Naive thymus-derived CD4-positive, alpha-beta T cell (primary cell): ENCODE data around the gene NANOS3. TPM values are rescaled to one million over a fixed set of nuclear protein-coding genes. Genes with fewer than 3 reads are reported as not detected.
A peak's percentile ranks its signal among the peaks of the same experiment; 100 is the strongest.

Experiments used
- ATAC-seq: fragments of 150-1000 bp; cut with Tn5 transposase; 2 replicates; pipeline ENCODE4 v1.10.0; 2021; ENCODE audit warnings: mild to moderate bottlenecking, moderate library complexity
- CTCF ChIA-PET: fragments of 350-600 bp; sonication (Branson Sonifier 250); formaldehyde crosslinking; loops from one replicate; lab custom pipeline; 2021; ENCODE audit warnings: antibody characterized with exemption; lab: Charles Lee
- POLR2A ChIA-PET: fragments of 350-600 bp; sonication (Branson Sonifier 250); formaldehyde crosslinking; loops from one replicate; lab custom pipeline; 2021; ENCODE audit warnings: antibody characterized with exemption, inconsistent platforms; lab: Charles Lee
- DNase-seq, 9 donors: peaks; one replicate each; pipeline versions ENCODE4 v3.0.0 to v3.0.0-alpha.2; 2020 to 2022; ENCODE audit warnings: mixed read lengths in 1 of 9
- H3K27ac ChIP-seq: one replicate; pipeline ENCODE4 v1.7.0; 2013; ENCODE audit warnings: mild to moderate bottlenecking, low read depth, low read length, moderate library complexity
- H3K27me3 ChIP-seq, 2 donors: one replicate each; pipeline ENCODE4 v1.7.0; 2013; ENCODE audit warnings: low read length in 2 of 2, mild to moderate bottlenecking in 2 of 2, moderate library complexity in 2 of 2; ENCODE audit not compliant: control insufficient read depth in 2 of 2, insufficient read depth in 2 of 2
- H3K36me3 ChIP-seq, 3 experiments: 1 replicate in 2 of 3; 2 replicates in 1 of 3; pipeline ENCODE4 v1.7.0; 2013; ENCODE audit warnings: low read length in 3 of 3, mild to moderate bottlenecking in 3 of 3, moderate library complexity in 1 of 3; ENCODE audit not compliant: insufficient read depth in 3 of 3, control insufficient read depth in 2 of 3
- H3K4me1 ChIP-seq, 2 donors: one replicate each; pipeline ENCODE4 v1.7.0; 2013; ENCODE audit warnings: low read length in 2 of 2, mild to moderate bottlenecking in 2 of 2, moderate library complexity in 1 of 2; ENCODE audit not compliant: control insufficient read depth in 2 of 2, insufficient read depth in 2 of 2
- H3K4me3 ChIP-seq: 2 replicates; pipeline ENCODE4 v1.7.0; 2013; ENCODE audit warnings: mild to moderate bottlenecking, low read length
- H3K9me3 ChIP-seq, 3 experiments: 1 replicate in 2 of 3; 2 replicates in 1 of 3; pipeline ENCODE4 v1.7.0; 2013; ENCODE audit warnings: low read length in 3 of 3; ENCODE audit not compliant: control insufficient read depth in 2 of 3
- H3K27ac Mint-ChIP-seq, 9 donors: one replicate each; pipeline ENCODE4 v1.8.0; 2020 to 2022; ENCODE audit warnings: mixed read lengths in 9 of 9, mild to moderate bottlenecking in 8 of 9, moderate library complexity in 5 of 9, inconsistent platforms in 2 of 9
- H3K27me3 Mint-ChIP-seq, 5 donors: one replicate each; pipeline ENCODE4 v1.8.0; 2021 to 2022; ENCODE audit warnings: mixed read lengths in 5 of 5, mild to moderate bottlenecking in 1 of 5
- H3K36me3 Mint-ChIP-seq, 5 donors: one replicate each; pipeline ENCODE4 v1.8.0; 2020 to 2022; ENCODE audit warnings: mixed read lengths in 5 of 5, mild to moderate bottlenecking in 3 of 5, inconsistent platforms in 1 of 5
- H3K4me1 Mint-ChIP-seq, 7 donors: one replicate each; pipeline ENCODE4 v1.8.0; 2020 to 2022; ENCODE audit warnings: mixed read lengths in 7 of 7, mild to moderate bottlenecking in 3 of 7, inconsistent platforms in 1 of 7
- H3K4me3 Mint-ChIP-seq, 10 donors: one replicate each; pipeline ENCODE4 v1.8.0; 2020 to 2022; ENCODE audit warnings: mild to moderate bottlenecking in 10 of 10, mixed read lengths in 10 of 10, moderate library complexity in 6 of 10, inconsistent platforms in 2 of 10
- H3K9me3 Mint-ChIP-seq, 11 donors: one replicate each; pipeline ENCODE4 v1.8.0; 2020 to 2022; ENCODE audit warnings: mixed read lengths in 11 of 11, mild to moderate bottlenecking in 4 of 11, inconsistent platforms in 1 of 11, moderate library complexity in 1 of 11
- intact Hi-C, 2 donors: fragments of 100-400 bp; cut with micrococcal nuclease; formaldehyde crosslinking; loops; one replicate each; pipeline ENCODE4 v1.15.1; 2023
- polyA plus RNA-seq, 2 donors: library from polyadenylated mRNA; unstranded; fragments of 300-500 nt; fragmentation: Illumina TruSeq; gene quantifications; one replicate each; pipeline ENCODE4 v1.2.3, GENCODE V29; 2021
- total RNA-seq, 6 experiments: library from RNA in 5 of 6; stranded (reverse) in 5 of 6; gene quantifications; 1 replicate in 5 of 6; 2 replicates in 1 of 6; pipeline ENCODE4 v1.2.3 and lab custom pipeline; 2021 to 2026

Gene NANOS3
- total and polyA plus RNA-seq, 7 experiments from 2014 or later = 1.3 to 3.4 TPM; not detected in 5

- intact Hi-C loops = loop anchor here (2.0 to 10.0 kb wide), 5 partner anchors 26 to 606 kb away; partner anchors contain the start of genes BRME1 (in 1 of the 2) and CC2D1A (in 1 of the 2)
- Mint-ChIP-seq H3K4me1 (peaks cover 6 to 43% (median 34%) of the 10 kb centered on the region in 7 donors), H3K4me3 (peak overlapping the region in 9 of 10 donors; percentile 9 to 89 (median 75)), H3K9me3 (peaks cover 0 to 2% (median 0%) of the 10 kb centered on the region in 11 donors), H3K27me3 (no peaks in the 10 kb centered on the region), H3K36me3 (no peaks in the 10 kb centered on the region), H3K27ac (peak overlapping the region in 6 of 9 donors; percentile 12 to 86 (median 76))
- H3K27ac ChIP-seq = no peak overlapping the region
- no peaks in the 10 kb centered on the region for H3K36me3 ChIP-seq
- H3K9me3 ChIP-seq = no peaks in the 10 kb centered on the region
- H3K27me3 ChIP-seq = no peaks in the 10 kb centered on the region
- peak in 1 of 9 donors; percentile 59 for DNase-seq
- POLR2A ChIA-PET = interaction anchor here (0.6 to 2.6 kb wide), 11 partner anchors 16 to 350 kb away, joined by 3 to 13 read pairs (median 4); partner anchors contain the start of genes DCAF15, IL27RA and RFX1
- H3K4me1 ChIP-seq = peaks cover 38 to 43% of the 10 kb centered on the region in 2 donors
- CTCF ChIA-PET = interaction anchor here (0.7 to 3.1 kb wide), 15 partner anchors 17 to 255 kb away, joined by 3 to 18 read pairs (median 6); partner anchors contain the start of gene ASF1B
- H3K4me3 ChIP-seq = peak overlapping the region; percentile 49
- ATAC-seq = no peak
Measured at GRCh38 chr19:13881251-13881691, 4.3 kb downstream of the NANOS3 start.

GRCh38 chr19:13881692-13882418 lies 4.9 kb downstream of the NANOS3 start:
- Histone ChIP-seq H3K4me1 (peaks cover 38 to 48% of the 10 kb centered on the region in 2 donors), H3K27ac (peak overlapping the region; percentile 50), H3K9me3 (no peaks in the 10 kb centered on the region), H3K27me3 (no peaks in the 10 kb centered on the region), H3K36me3 (no peaks in the 10 kb centered on the region), H3K4me3 (peak overlapping the region; percentile 49)
- H3K4me3 Mint-ChIP-seq = peak overlapping the region; percentile 61 to 89 (median 74)
- H3K36me3 Mint-ChIP-seq = no peaks in the 10 kb centered on the region
- peaks cover 6 to 43% (median 34%) of the 10 kb centered on the region in 7 donors for H3K4me1 Mint-ChIP-seq
- intact Hi-C loops = loop anchor here (2.0 to 10.0 kb wide), 5 partner anchors 25 to 605 kb away; partner anchors contain the start of genes BRME1 (in 1 of the 2) and CC2D1A (in 1 of the 2)
- no peak for ATAC-seq
- POLR2A ChIA-PET = interaction anchor here (0.6 to 2.6 kb wide), 10 partner anchors 15 to 210 kb away, joined by 3 to 13 read pairs (median 4); partner anchors contain the start of genes DCAF15 and IL27RA
- H3K27me3 Mint-ChIP-seq = no peaks in the 10 kb centered on the region
- peak in 3 of 9 donors; percentile 33 to 56 (median 35) for DNase-seq
- CTCF ChIA-PET = interaction anchor here (0.6 to 2.8 kb wide), 14 partner anchors 16 to 305 kb away, joined by 3 to 15 read pairs (median 5); partner anchors contain the start of gene ASF1B
- peak overlapping the region; percentile 50 to 86 (median 77) for H3K27ac Mint-ChIP-seq
- H3K9me3 Mint-ChIP-seq = peaks cover 0 to 2% (median 0%) of the 10 kb centered on the region in 11 donors

- Histone ChIP-seq H3K27me3 (no peaks in the 10 kb centered on the region), H3K36me3 (no peaks in the 10 kb centered on the region), H3K9me3 (no peaks in the 10 kb centered on the region), H3K4me3 (peak overlapping the region; percentile 49), H3K27ac (peak overlapping the region; percentile 50), H3K4me1 (peaks cover 38 to 50% of the 10 kb centered on the region in 2 donors)
- peaks cover 0 to 2% (median 0%) of the 10 kb centered on the region in 11 donors for H3K9me3 Mint-ChIP-seq
- DNase-seq = no peak
- POLR2A ChIA-PET = interaction anchor here (0.8 to 2.6 kb wide), 3 partner anchors 20 to 189 kb away, joined by 3 to 13 read pairs (median 4); partner anchors contain the start of gene IL27RA
- no peak for ATAC-seq
- H3K36me3 Mint-ChIP-seq = no peaks in the 10 kb centered on the region
- CTCF ChIA-PET = interaction anchor here (0.6 to 2.8 kb wide), 12 partner anchors 15 to 305 kb away, joined by 3 to 15 read pairs (median 6); partner anchors contain the start of gene ASF1B
- peaks cover 6 to 43% (median 34%) of the 10 kb centered on the region in 7 donors for H3K4me1 Mint-ChIP-seq
- no peaks in the 10 kb centered on the region for H3K27me3 Mint-ChIP-seq
- peak overlapping the region; percentile 50 to 86 (median 77) for H3K27ac Mint-ChIP-seq
- intact Hi-C loops = loop anchor here (5.0 to 10.0 kb wide), 4 partner anchors 285 to 605 kb away; no protein-coding TSS in a partner anchor
- peak overlapping the region; percentile 61 to 89 (median 74) for H3K4me3 Mint-ChIP-seq
Measured at GRCh38 chr19:13882419-13882795, 5.5 kb downstream of the NANOS3 start.

- Mint-ChIP-seq H3K4me3 (peak overlapping the region in 6 of 10 donors; percentile 41 to 89 (median 74)), H3K36me3 (no peaks in the 10 kb centered on the region), H3K4me1 (peaks cover 6 to 43% (median 36%) of the 10 kb centered on the region in 7 donors), H3K27ac (peak overlapping the region in 5 of 9 donors; percentile 50 to 86 (median 77)), H3K9me3 (peaks cover 0 to 2% (median 0%) of the 10 kb centered on the region in 11 donors), H3K27me3 (no peaks in the 10 kb centered on the region)
- Histone ChIP-seq H3K4me3 (peak overlapping the region; percentile 49), H3K36me3 (no peaks in the 10 kb centered on the region), H3K4me1 (peaks cover 38 to 53% of the 10 kb centered on the region in 2 donors), H3K9me3 (no peaks in the 10 kb centered on the region), H3K27ac (no peak overlapping the region), H3K27me3 (no peaks in the 10 kb centered on the region)
- intact Hi-C loops = loop anchor here (5.0 to 10.0 kb wide), 4 partner anchors 286 to 606 kb away; no protein-coding TSS in a partner anchor
- ATAC-seq (no peak), DNase-seq (no peak)
- ChIA-PET POLR2A (interaction anchor here (1.0 kb wide), 1 partner anchor 22 kb away, joined by 4 read pairs; no protein-coding TSS in a partner anchor), CTCF (interaction anchor here (0.6 to 2.8 kb wide), 9 partner anchors 15 to 304 kb away, joined by 3 to 15 read pairs (median 6); no protein-coding TSS in a partner anchor)
Measured at GRCh38 chr19:13882836-13883235, 5.9 kb downstream of the NANOS3 start.

- H3K4me3 Mint-ChIP-seq = peak overlapping the region in 4 of 10 donors; percentile 23 to 51 (median 36)
- Histone ChIP-seq H3K27me3 (no peaks in the 10 kb centered on the region), H3K9me3 (no peaks in the 10 kb centered on the region), H3K4me1 (peaks cover 38 to 58% of the 10 kb centered on the region in 2 donors), H3K4me3 (no peak overlapping the region), H3K27ac (no peak overlapping the region), H3K36me3 (no peaks in the 10 kb centered on the region)
- H3K9me3 Mint-ChIP-seq = peaks cover 0 to 2% (median 0%) of the 10 kb centered on the region in 11 donors
- POLR2A ChIA-PET = interaction anchor here (1.0 kb wide), 1 partner anchor 22 kb away, joined by 4 read pairs; no protein-coding TSS in a partner anchor
- DNase-seq (no peak), ATAC-seq (no peak)
- H3K4me1 Mint-ChIP-seq = peaks cover 6 to 43% (median 36%) of the 10 kb centered on the region in 7 donors
- H3K27ac Mint-ChIP-seq = peak overlapping the region in 6 of 9 donors; percentile 19 to 74 (median 64)
- no peaks in the 10 kb centered on the region for H3K36me3 Mint-ChIP-seq
- no peaks in the 10 kb centered on the region for H3K27me3 Mint-ChIP-seq
- CTCF ChIA-PET = interaction anchor here (1.4 to 2.7 kb wide), 2 partner anchors 20 to 176 kb away, joined by 4 to 9 read pairs; no protein-coding TSS in a partner anchor
- intact Hi-C loops = loop anchor here (5.0 to 10.0 kb wide), 4 partner anchors 286 to 606 kb away; no protein-coding TSS in a partner anchor
Measured at GRCh38 chr19:13883516-13884064, 6.7 kb downstream of the NANOS3 start.
